ENCODE measurements around the gene ACSF3.

DNA sequence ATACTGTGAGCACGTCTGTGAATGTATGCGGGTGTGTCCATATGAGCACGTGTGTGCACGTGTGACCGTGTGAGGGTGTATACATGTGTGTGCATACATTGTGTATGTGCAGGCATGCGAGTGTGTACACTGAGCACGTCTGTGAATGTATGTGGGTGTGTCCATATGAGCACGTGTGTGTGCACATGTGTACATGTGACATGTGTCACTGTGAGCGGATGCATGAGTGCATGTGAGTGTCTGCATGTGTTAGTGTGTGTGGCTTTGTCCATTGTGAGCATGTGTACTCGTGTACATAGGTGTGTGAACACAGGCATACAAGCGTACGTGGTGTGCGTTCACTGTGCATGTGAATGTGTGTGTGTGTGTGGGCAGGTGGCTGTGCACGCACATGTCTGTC is 17.5 kb upstream of the ACSF3 start:
- TF ChIP-seq, protein P1, sequence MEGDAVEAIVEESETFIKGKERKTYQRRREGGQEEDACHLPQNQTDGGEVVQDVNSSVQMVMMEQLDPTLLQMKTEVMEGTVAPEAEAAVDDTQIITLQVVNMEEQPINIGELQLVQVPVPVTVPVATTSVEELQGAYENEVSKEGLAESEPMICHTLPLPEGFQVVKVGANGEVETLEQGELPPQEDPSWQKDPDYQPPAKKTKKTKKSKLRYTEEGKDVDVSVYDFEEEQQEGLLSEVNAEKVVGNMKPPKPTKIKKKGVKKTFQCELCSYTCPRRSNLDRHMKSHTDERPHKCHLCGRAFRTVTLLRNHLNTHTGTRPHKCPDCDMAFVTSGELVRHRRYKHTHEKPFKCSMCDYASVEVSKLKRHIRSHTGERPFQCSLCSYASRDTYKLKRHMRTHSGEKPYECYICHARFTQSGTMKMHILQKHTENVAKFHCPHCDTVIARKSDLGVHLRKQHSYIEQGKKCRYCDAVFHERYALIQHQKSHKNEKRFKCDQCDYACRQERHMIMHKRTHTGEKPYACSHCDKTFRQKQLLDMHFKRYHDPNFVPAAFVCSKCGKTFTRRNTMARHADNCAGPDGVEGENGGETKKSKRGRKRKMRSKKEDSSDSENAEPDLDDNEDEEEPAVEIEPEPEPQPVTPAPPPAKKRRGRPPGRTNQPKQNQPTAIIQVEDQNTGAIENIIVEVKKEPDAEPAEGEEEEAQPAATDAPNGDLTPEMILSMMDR (IDR thresholded peaks at IDR 0.05): no peak
- TF ChIP-seq EP300 (IDR thresholded peaks at IDR 0.05): no peak
- TF ChIP-seq POLR2A (IDR thresholded peaks at IDR 0.05): no peak
- no peak for TF ChIP-seq POLR2AphosphoS5 (IDR thresholded peaks at IDR 0.05)
